Endothelial cell (in vitro differentiated cells): ENCODE data around the gene ARHGAP15. TPM values are rescaled to one million over a fixed set of nuclear protein-coding genes. Genes with fewer than 3 reads are reported as not detected.
A peak's percentile ranks its signal among the peaks of the same experiment; 100 is the strongest.

ENCODE experiments used
- DNase-seq: peaks from one replicate; pipeline ENCODE4 v3.0.0; 2021; ENCODE audit warnings: low spot score
- H3K27ac Mint-ChIP-seq: one replicate; pipeline ENCODE4 v1.8.0; 2021; ENCODE audit warnings: mixed read lengths, inconsistent platforms; ENCODE audit not compliant: unreplicated experiment
- H3K27me3 Mint-ChIP-seq: one replicate; pipeline ENCODE4 v1.8.0; 2021; ENCODE audit warnings: mild to moderate bottlenecking, moderate library complexity, mixed read lengths, inconsistent platforms; ENCODE audit not compliant: unreplicated experiment
- H3K36me3 Mint-ChIP-seq: one replicate; pipeline ENCODE4 v1.8.0; 2021; ENCODE audit warnings: mild to moderate bottlenecking, low read depth, mixed read lengths, inconsistent platforms; ENCODE audit not compliant: unreplicated experiment
- H3K4me1 Mint-ChIP-seq: one replicate; pipeline ENCODE4 v1.8.0; 2021; ENCODE audit warnings: mild to moderate bottlenecking, mixed read lengths, inconsistent platforms; ENCODE audit not compliant: unreplicated experiment
- H3K4me3 Mint-ChIP-seq: one replicate; pipeline ENCODE4 v1.8.0; 2021; ENCODE audit warnings: mild to moderate bottlenecking, mixed read lengths, inconsistent platforms; ENCODE audit not compliant: unreplicated experiment
- H3K9me3 Mint-ChIP-seq: one replicate; pipeline ENCODE4 v1.8.0; 2021; ENCODE audit warnings: mixed read lengths, inconsistent platforms; ENCODE audit not compliant: unreplicated experiment
- CTCF ChIP-seq: fragments of 200-600 bp; sonication (generic); IDR thresholded peaks from one replicate; pipeline ENCODE4 v1.5.0; 2021; ENCODE audit warnings: antibody characterized with exemption; ENCODE audit not compliant: unreplicated experiment
- total RNA-seq: library from RNA; stranded (reverse); fragmentation: NEBNext Ultra II Directional; extraction: Animal tissue kit (Norgen Biotek cat#: 25700); gene quantifications from one replicate; pipeline ENCODE4 v1.2.1, GENCODE V29; 2021; ENCODE audit not compliant: unreplicated experiment

The ARHGAP15 gene
- total RNA-seq, 1 donor from 2014 or later = not detected

- Mint-ChIP-seq H3K27me3 (peaks cover 3% of the 10 kb centered on the region), H3K4me1 (no peaks in the 10 kb centered on the region), H3K36me3 (no peaks in the 10 kb centered on the region), H3K9me3 (no peaks in the 10 kb centered on the region), H3K27ac (no peak overlapping the region), H3K4me3 (no peak overlapping the region)
- DNase-seq = no peak
- TF ChIP-seq CTCF = no peak
These were observed 443.2 kb downstream of the ARHGAP15 start for GRCh38 chr2:143572421-143572820.

- Mint-ChIP-seq H3K4me1 (no peaks in the 10 kb centered on the region), H3K4me3 (no peak overlapping the region), H3K27me3 (no peaks in the 10 kb centered on the region), H3K36me3 (no peaks in the 10 kb centered on the region), H3K27ac (no peak overlapping the region), H3K9me3 (no peaks in the 10 kb centered on the region)
- no peak for TF ChIP-seq CTCF
- no peak for DNase-seq
These were observed 444.9 kb downstream of the ARHGAP15 start for GRCh38 chr2:143574069-143574468.

DNA sequence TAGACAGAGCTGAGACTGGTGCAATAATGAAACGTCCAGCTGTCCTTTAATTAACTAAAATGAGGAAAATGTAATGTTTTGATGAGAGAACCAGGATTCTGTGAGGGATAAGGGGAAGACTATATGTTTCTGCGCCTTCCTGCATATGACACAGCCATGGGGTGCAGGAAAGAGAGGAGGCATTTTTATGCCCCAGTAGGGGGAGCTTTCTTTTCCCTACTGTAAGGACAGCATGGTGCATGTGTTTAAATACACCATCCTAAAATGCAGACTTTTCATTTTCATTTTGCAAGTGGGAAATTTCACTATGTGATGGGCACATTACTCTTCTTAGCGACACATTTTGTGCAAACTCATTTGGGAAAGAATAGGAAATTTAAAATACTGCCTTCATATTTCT, 446.1 kb downstream of the ARHGAP15 start:
- Mint-ChIP-seq H3K9me3 (no peaks in the 10 kb centered on the region), H3K4me3 (no peak overlapping the region), H3K36me3 (no peaks in the 10 kb centered on the region), H3K4me1 (no peaks in the 10 kb centered on the region), H3K27me3 (no peaks in the 10 kb centered on the region), H3K27ac (no peak overlapping the region)
- no peak for DNase-seq
- peak; percentile 44 for TF ChIP-seq CTCF

GRCh38 chr2:143577489-143577888, 448.3 kb downstream of the ARHGAP15 start:
- Mint-ChIP-seq H3K36me3 (no peaks in the 10 kb centered on the region), H3K27me3 (no peaks in the 10 kb centered on the region), H3K4me3 (no peak overlapping the region), H3K27ac (no peak overlapping the region), H3K4me1 (peaks cover 8% of the 10 kb centered on the region), H3K9me3 (no peaks in the 10 kb centered on the region)
- DNase-seq = no peak
- no peak for TF ChIP-seq CTCF

GRCh38 chr2:143579456-143579855, 450.2 kb downstream of the ARHGAP15 start:
- Mint-ChIP-seq H3K27me3 (no peaks in the 10 kb centered on the region), H3K27ac (no peak overlapping the region), H3K4me3 (no peak overlapping the region), H3K9me3 (no peaks in the 10 kb centered on the region), H3K36me3 (no peaks in the 10 kb centered on the region), H3K4me1 (peaks cover 8% of the 10 kb centered on the region)
- no peak for DNase-seq
- TF ChIP-seq CTCF = no peak
